RCC 7860 (cell line): Measurements from ENCODE around the gene TMA7.

Experiments used
- DNase-seq: peaks from one replicate; pipeline ENCODE4 v3.0.0-alpha.2; 2015; ENCODE audit warnings: low spot score
- FAIRE-seq: peaks from 2 replicates; lab custom pipeline; 2012; peaks lifted over from hg19 to GRCh38; lab: Jason Lieb, UNC

Gene TMA7

GRCh38 chr3:48422272-48422671 is 17.8 kb upstream of the TMA7 start:
- FAIRE-seq (no peak), DNase-seq (no peak)

DNA sequence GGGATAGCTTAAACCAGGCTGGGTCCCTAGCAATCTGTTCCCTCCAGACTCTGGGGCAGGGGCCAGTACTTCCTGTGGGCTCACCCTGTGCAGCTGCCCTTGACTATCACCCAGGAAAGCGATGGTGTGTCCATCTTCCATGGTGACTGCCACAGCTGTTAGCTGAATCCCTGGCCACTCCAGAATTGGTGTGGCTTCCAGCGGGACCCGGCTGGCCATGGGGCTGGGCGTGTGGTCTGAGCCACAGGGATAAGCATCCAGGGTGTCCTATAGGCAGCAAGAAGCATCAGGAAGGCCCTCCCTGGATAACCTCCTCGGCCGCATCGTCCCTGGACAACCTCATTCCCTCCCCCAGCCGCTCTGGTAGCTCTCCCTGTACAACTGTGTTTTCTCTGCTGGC is 17.4 kb upstream of the TMA7 start:
- FAIRE-seq (no peak), DNase-seq (no peak)

GRCh38 chr3:48423241-48423882 is 16.7 kb upstream of the TMA7 start:
- no peak for DNase-seq
- FAIRE-seq: no peak

DNA sequence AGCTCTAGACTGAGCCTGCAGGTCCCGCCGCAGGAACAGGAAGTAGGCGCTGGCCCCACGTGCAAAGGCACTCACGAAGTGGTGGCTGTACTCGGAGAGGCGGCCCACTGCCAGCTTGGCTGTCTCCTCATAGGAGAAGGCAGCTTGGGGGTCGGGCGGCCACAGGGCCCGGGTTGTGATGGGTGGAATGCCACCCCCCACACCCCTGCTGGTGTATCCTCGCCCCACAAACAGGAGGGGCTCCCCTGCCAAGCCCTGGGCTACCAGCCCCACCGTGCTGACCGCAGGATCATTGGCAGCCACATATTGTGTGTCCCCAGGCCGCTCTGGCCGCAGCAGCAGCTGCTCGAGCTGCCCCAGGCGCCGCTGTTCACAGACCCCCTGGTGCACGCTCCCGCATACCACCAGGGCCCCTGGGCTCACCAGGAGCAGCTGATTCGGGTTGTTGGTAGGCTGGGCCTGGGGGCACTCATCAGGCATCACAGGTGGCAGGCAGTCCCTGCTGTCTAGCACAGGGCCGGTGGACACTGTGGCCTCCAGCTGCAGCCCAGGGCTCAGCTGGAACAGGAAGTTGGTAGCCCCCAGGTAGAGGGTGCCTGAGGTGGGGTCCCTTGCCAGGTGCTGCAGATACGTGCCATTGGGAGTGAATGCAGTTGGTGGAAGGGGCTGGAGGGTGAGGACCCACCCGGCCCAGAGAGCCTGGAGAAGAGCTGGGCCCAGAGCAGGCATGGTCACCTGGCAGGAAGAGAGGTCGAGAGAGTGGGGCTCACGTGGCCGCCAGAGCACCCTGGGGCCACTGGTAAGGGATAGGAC is 16.0 kb upstream of the TMA7 start:
- DNase-seq (no peak), FAIRE-seq (no peak)

GRCh38 chr3:48425281-48425812 is 14.7 kb upstream of the TMA7 start:
- FAIRE-seq (no peak), DNase-seq (no peak)

DNA sequence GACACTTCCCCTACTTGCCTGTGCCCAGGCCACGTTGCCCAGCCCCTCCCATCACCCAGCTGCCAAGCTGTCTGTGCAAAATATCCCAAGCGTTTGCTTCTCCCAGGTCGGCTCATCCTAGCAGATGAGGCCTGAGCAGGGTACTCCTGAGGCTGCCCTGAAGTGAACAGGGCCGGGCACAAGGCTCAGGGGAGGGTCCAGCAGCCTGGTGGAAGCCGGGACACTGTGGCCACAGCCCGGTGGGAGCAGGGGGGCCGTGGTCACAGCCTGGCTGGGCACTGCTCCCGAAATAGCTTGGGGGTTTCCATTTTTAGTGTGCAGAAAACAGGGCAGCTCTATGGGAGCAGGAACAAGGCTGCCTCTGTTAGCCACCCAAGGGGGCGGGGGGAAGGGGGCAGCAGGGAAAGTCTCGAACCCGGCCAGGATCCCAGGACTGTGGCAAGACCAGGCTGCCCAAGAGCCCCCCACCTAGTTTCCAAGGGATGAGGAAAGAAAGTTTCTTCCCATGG is 13.6 kb upstream of the TMA7 start:
- DNase-seq (no peak), FAIRE-seq (no peak)

- DNase-seq (no peak), FAIRE-seq (no peak)
These were observed 13.0 kb upstream of the TMA7 start for GRCh38 chr3:48426944-48427629.

DNA sequence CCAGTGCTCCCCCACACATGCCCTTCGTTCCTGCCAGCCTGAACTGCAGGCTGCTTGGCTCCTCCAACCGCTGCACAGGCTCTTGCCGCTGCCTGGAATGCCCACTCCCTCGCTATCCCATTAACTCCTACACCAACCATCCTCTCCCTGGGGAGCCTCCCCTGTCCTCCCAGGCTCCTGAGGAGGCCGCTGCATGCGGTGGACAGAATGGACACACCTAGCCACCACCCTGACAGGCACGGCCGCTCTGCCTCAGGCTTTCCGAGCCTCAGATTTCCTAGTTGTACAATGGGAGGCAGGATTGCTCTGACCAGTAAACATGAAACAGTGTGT is 12.5 kb upstream of the TMA7 start:
- DNase-seq: no peak
- no peak for FAIRE-seq

DNA sequence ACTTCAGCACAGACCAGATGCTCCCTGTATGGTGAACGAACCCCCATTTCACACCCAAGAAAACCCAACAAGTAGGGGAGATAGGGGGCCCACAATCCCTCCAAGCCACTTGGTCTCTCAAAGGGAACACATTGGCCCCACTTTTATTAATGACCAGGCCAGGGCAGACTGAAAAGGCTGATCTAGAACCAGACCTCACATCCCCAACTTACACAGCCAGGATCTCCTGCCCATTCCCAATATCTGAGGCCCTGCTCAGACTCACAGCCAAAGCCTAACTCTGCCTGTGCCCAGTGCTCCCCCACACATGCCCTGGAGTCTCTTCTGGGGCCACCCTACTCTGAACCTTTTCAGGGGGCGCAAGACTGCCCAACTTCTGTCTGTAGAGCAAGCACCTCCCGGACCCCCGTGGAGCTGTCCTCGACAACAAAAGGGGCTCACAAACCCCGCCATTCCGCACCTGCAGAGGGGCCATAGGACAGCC is 11.9 kb upstream of the TMA7 start:
- FAIRE-seq: no peak

DNA sequence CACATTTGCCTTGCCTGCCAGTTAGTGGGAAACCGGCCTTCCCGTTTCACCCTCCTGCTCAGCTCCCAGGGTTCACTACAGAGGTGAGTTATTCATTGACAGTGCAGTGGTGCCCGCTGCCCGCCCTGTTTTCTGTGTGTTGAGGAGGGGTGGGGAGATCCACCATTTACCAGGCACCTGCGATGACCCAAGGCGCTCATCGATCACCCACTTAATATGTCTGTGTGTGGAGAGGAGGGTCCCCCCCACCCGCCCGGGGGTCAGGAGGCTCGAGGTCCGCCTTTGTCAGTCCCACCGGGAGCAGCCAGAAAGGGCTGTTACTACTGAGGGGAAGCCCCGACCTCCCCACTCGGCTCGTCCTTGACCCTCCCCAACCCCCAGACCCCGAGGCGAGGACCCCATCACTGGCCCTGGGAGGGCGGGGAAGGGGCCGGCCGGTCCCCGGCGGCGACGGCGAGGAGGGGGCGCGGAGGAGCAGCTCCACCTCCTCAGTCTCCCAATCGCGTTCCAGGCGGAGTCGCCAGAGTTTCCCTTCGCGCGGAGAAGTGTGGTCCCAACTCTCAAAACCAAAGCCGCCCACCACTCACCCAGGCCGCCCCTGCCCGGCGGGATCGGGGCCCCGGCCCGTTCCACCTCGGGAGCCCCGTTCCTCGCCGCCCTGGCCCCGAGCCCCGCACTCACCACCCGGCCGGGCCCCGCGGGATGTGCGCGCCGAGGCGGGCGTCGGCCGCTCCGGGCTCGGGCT is 11.3 kb upstream of the TMA7 start:
- peak; percentile 8 for FAIRE-seq
- peak; percentile 40 for DNase-seq

More for the DNA sequence above, 11.9 kb upstream of the TMA7 start:
- DNase-seq: no peak

- no peak for DNase-seq
These were observed 10.6 kb upstream of the TMA7 start for GRCh38 chr3:48429317-48429959.

DNA sequence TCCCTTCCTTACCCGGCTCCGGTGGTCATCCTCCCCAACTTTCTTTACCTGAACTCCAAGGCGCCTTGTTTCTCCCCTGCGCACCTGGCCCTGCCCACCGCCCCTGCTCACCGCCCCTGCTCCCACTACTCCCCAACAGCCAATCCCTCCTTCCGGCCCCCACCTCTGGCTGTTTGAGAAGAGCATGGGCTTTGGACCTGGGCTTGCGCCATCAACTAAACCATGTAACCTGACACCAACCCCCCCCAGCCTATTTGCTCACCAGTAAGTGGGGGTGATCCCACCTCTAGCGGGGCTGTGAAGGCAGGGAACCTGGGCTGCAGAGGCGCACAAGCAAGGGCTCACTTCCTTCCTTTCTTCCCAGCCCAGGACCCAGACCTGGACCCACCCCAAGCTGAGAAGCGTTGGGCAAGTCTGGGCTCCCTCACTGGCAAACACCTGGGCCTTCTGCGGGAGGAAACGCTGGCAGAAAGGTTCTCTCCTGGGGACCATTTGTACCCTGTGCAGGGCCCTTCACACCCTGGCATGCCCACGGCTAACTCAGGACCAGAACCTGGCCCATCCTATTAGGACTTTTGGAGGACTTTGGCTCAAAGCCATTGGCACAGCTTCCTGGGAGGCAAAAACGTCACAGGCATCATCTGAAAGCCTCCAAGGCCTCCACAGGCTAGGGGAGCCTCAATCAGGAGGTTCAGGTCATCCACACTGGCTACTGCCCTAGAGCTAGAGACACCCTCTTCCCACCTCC is 9.9 kb upstream of the TMA7 start, which contains the start of gene PLXNB1:
TSS of gene PLXNB1 (minus strand) at position 127 of the 748 bp plus-strand sequence. CDS start 5,475 bp downstream, outside the sequence.
- FAIRE-seq: no peak

More at GRCh38 chr3:48429317-48429959, 10.6 kb upstream of the TMA7 start:
- no peak for FAIRE-seq

DNA sequence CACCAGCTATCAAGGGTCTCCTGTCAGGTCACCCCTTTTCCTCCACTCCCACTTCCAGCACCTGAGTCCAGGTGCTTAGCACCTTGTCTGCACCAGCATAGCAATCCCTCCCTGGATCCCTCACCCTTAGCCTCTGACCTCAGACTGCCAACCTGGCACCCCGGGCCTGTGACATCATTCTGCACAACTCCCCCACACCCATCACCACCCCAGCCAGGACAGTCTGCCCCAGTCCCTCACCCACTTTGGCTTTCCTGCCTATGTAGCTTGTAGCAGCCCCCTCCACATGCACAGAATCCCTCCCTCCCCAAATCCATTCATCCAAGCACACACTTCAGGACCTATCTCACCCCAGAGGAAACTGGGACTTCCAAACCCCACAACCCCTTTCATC is 9.4 kb upstream of the TMA7 start:
- FAIRE-seq (no peak), DNase-seq (no peak)

More for the DNA sequence above, 9.9 kb upstream of the TMA7 start, which contains the start of gene PLXNB1:
- no peak for DNase-seq

DNA sequence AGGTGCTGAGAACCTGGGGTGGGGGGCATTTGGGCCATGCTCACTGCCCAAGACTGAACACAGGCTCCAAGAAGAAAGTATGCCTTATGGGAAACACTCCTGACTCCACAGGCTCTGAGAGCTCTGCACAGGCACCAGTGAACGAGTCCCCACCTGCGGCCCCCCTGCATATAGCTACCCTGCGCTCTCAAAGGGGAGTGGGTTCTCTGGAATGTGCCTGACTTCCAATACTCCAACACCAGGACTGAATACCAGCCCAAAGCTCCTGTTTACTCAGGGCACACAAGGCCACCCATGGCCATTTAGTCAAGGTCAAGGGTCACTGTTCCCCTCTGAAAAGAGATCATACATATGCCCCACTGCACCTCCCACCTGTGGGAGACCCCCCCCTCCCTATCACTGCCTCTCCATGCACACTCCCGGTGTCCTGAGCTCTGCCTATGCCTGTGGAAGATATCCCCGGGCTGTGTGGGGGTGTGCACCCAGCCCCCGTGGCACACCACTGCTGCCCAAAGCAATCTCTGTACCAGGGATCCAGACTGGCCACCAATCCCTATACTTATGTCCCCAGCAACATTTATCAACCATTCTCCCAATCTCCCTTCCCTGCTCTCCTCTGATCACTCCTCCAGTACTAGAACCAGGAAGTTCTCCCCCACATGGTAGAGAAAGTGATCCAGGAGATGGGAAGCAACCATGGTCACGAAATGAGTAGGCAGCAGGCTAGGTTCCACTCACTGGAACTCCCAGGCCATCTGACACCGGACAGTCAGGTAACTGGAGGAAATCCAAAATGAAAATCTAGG is 8.6 kb upstream of the TMA7 start:
- no peak for FAIRE-seq
- no peak for DNase-seq

- FAIRE-seq (no peak), DNase-seq (no peak)
These were observed 7.4 kb upstream of the TMA7 start for GRCh38 chr3:48432411-48433371.

DNA sequence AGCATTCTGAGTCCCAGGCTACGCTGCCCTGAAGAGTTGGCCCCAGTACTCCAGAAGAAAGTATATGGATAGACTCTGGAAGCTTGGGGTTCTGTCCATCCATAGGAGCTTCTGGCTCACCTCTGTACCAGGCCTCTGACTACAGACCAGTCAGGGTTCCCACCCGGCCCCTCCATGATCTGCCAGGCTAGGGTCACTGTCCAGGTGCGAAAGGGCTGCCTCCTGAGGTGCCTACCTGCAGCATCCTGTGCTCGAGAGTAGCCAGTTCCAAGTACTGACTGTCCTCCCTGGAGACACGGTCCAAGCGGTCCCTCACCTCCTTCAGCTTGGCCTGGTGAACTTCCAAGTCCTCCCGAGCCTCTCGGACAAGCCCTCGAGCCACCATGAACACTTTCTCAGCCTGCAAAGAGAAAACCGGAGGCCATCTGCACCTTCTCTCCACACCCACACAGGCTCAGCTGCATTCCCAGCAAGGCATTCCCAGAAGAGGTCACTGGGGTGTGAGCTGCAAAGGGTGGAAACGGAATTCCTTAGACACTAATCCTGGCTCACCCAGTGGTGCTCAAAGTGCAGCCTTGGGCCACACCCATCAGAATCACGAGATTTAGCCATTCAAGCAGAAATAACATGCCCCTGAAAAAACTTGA is 6.5 kb upstream of the TMA7 start:
- DNase-seq: no peak
- no peak for FAIRE-seq
